H7 (cell line): Measurements from ENCODE around the gene LRRK1. TPM values are rescaled to one million over a fixed set of nuclear protein-coding genes. Genes with fewer than 3 reads are reported as not detected.
A peak's percentile ranks its signal among the peaks of the same experiment; 100 is the strongest.

Experiments
- DNase-seq: peaks from one replicate; pipeline ENCODE4 v3.0.0; 2012
- H3K27me3 ChIP-seq: 2 replicates; pipeline ENCODE4 v1.6.0; 2011; ENCODE audit warnings: mild to moderate bottlenecking, low read length; ENCODE audit not compliant: control insufficient read depth, insufficient read depth
- H3K36me3 ChIP-seq: replicated peaks from 2 replicates; pipeline ENCODE4 v1.5.1; 2011; ENCODE audit warnings: low read length; ENCODE audit not compliant: control insufficient read depth, insufficient read depth
- H3K4me3 ChIP-seq: 2 replicates; pipeline ENCODE4 v1.5.1; 2011; ENCODE audit warnings: low read depth, mild to moderate bottlenecking, control low read depth, low read length, moderate library complexity; ENCODE audit not compliant: insufficient read depth
- total RNA-seq: library from RNA; depleted of rRNA; stranded (reverse); fragments of >200 nt; shearing (Covaris generic); gene quantifications from 2 replicates; pipeline ENCODE4 v1.2.3, GENCODE V29; 2014

The LRRK1 gene
- total RNA-seq, 1 experiment from 2014 or later = 3.3 TPM

- no peak for DNase-seq
- H3K27me3 ChIP-seq = no peaks in the 10 kb centered on the region
- no peak overlapping the region for H3K4me3 ChIP-seq
- H3K36me3 ChIP-seq = no peaks in the 10 kb centered on the region
Measured at GRCh38 chr15:100944986-100945385, 25.8 kb downstream of the LRRK1 start.

GRCh38 chr15:100947760-100948429 is 28.7 kb downstream of the LRRK1 start:
- DNase-seq = peak; percentile 31

GRCh38 chr15:100948430-100948762 is 29.2 kb downstream of the LRRK1 start:
- no peaks in the 10 kb centered on the region for H3K36me3 ChIP-seq
- no peak for DNase-seq
- H3K27me3 ChIP-seq = no peaks in the 10 kb centered on the region
- no peak overlapping the region for H3K4me3 ChIP-seq

More at GRCh38 chr15:100947760-100948429, 28.7 kb downstream of the LRRK1 start:
- no peak overlapping the region for H3K4me3 ChIP-seq
- no peaks in the 10 kb centered on the region for H3K27me3 ChIP-seq
- H3K36me3 ChIP-seq = no peaks in the 10 kb centered on the region

GRCh38 chr15:100949691-100950090 is 30.5 kb downstream of the LRRK1 start:
- no peaks in the 10 kb centered on the region for H3K36me3 ChIP-seq
- no peaks in the 10 kb centered on the region for H3K27me3 ChIP-seq
- no peak overlapping the region for H3K4me3 ChIP-seq
- DNase-seq = no peak

GRCh38 chr15:100951965-100952364 is 32.8 kb downstream of the LRRK1 start:
- no peaks in the 10 kb centered on the region for H3K36me3 ChIP-seq
- H3K27me3 ChIP-seq = no peaks in the 10 kb centered on the region
- DNase-seq = no peak
- H3K4me3 ChIP-seq = no peak overlapping the region

DNA sequence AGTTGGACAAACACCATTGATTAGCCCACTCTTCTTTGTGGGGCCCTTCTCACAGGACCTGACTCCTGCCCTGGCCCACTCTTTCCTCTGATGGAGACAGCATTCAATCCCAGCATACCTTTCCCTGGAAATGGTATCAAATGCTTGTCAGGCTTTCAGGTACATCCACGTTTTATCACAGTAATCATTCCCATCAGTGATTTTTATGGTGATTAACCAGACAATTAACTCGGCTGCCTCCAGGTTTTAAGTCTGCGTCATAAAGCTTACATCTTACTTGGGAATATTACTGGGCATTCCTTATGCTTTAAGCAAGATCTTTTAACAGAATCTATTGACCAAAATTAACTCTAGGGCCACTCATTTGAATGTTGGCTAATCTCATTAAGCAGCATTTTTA is 33.4 kb downstream of the LRRK1 start:
- Histone ChIP-seq H3K27me3 (no peaks in the 10 kb centered on the region), H3K36me3 (no peaks in the 10 kb centered on the region), H3K4me3 (no peak overlapping the region)
- DNase-seq = no peak

GRCh38 chr15:100958326-100959065 is 39.3 kb downstream of the LRRK1 start:
- no peaks in the 10 kb centered on the region for H3K36me3 ChIP-seq
- H3K27me3 ChIP-seq = no peaks in the 10 kb centered on the region
- H3K4me3 ChIP-seq = no peak overlapping the region
- DNase-seq = no peak

- Histone ChIP-seq H3K4me3 (no peak overlapping the region), H3K36me3 (no peaks in the 10 kb centered on the region), H3K27me3 (no peaks in the 10 kb centered on the region)
- no peak for DNase-seq
Measured at GRCh38 chr15:100959066-100960050, 40.2 kb downstream of the LRRK1 start.

- no peaks in the 10 kb centered on the region for H3K36me3 ChIP-seq
- DNase-seq = no peak
- peaks cover 1% of the 10 kb centered on the region; the same call in 1 of the 2 replicates for H3K27me3 ChIP-seq
- H3K4me3 ChIP-seq = no peak overlapping the region
Measured at GRCh38 chr15:100966997-100967396, 47.8 kb downstream of the LRRK1 start.

GRCh38 chr15:100968050-100968966 is 49.2 kb downstream of the LRRK1 start:
- no peaks in the 10 kb centered on the region for H3K36me3 ChIP-seq
- H3K4me3 ChIP-seq = no peak overlapping the region
- DNase-seq = no peak
- peaks cover 12% of the 10 kb centered on the region for H3K27me3 ChIP-seq

DNA sequence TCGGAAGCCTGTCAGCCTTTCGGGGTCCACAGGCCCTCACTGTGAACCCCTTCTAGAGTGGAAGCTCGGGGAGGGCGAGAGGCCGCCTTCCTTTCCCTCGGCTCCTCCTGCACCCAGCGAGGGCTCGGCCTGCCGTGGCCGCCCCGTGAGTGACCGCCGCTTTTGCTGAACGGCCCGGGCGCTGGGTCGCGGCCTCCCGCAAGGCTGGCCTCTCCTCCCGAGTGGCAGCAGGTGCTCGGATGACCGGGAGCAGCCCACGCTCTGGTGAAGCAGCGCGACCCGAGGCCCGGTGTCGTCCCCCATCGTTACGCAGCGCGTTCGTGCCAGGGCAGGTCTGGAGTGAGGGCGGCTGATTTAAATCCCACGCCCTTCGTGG is 53.8 kb downstream of the LRRK1 start:
- Histone ChIP-seq H3K4me3 (peak overlapping the region; percentile 52), H3K27me3 (peaks cover 25% of the 10 kb centered on the region), H3K36me3 (no peaks in the 10 kb centered on the region)
- DNase-seq = peak; percentile 73

GRCh38 chr15:100973351-100974111 is 54.4 kb downstream of the LRRK1 start:
- peak; percentile 90 for DNase-seq

DNA sequence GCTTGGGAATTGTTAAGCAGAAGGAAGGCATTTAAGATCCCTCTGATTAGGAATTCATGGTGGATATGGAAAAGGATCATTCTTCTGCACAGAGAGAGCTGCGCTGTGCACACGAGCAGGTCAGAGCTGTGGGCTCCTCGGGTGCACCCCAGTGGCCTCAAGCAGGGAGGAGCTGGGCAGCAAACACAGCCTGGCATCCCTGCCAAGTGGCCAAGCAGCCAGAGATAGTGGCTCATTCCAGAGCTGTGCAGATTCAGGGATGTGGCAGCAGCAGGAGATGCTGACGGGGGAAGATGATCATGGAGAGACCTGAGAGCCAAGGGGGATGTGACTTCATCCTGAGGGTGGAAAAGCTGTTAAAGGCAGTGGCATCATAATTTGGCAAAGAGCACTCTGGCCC is 55.9 kb downstream of the LRRK1 start:
- no peak for DNase-seq
- Histone ChIP-seq H3K4me3 (no peak overlapping the region), H3K36me3 (no peaks in the 10 kb centered on the region), H3K27me3 (peaks cover 25% of the 10 kb centered on the region)

More at GRCh38 chr15:100973351-100974111, 54.4 kb downstream of the LRRK1 start:
- Histone ChIP-seq H3K36me3 (no peaks in the 10 kb centered on the region), H3K4me3 (peak overlapping the region; percentile 52), H3K27me3 (peaks cover 25% of the 10 kb centered on the region)
